K562 (cell line): ENCODE data around the gene SLC33A1. TPM values are rescaled to one million over a fixed set of nuclear protein-coding genes. Genes with fewer than 3 reads are reported as not detected.
"Not testable (repeated sequence)": the region's sequence is repeated elsewhere in the genome, so short reads cannot be mapped to it uniquely, and the experiment has no call there.

ENCODE experiments used
- ATAC-seq: fragments of 200-7000 bp; cut with Tn5 transposase; 3 replicates; pipeline ENCODE4 v1.9.1; 2020; ENCODE audit warnings: moderate library complexity
- BruUV-seq: library from RNA; stranded (reverse); fragments of 400-500 nt; replicated peaks from 2 replicates; lab custom pipeline; 2021; lab: Mats Ljungman, UMichigan
- CTCF ChIA-PET: fragments of 300-600 bp; formaldehyde crosslinking; extraction: SDS; loops from one replicate; lab custom pipeline; 2021; ENCODE audit warnings: low intra/inter-chr PET ratio; lab: Yijun Ruan, JAX
- POLR2A ChIA-PET: fragments of 300-600, 350-650 bp; sonication (Branson Sonifier 250); formaldehyde crosslinking; extraction: SDS; loops from one replicate; lab custom pipeline; 2021; ENCODE audit warnings: antibody characterized with exemption, inconsistent platforms; lab: Yijun Ruan, JAX
- DNase-seq, 4 experiments: peaks; one replicate each; pipeline versions ENCODE4 v3.0.0 to v3.0.0-alpha.2; 2011 to 2018; ENCODE audit warnings: low spot score in 3 of 4, mixed read lengths in 3 of 4; ENCODE audit errors: extremely low read depth in 1 of 4
- FAIRE-seq: peaks from 2 replicates; lab custom pipeline; 2011; peaks lifted over from hg19 to GRCh38; lab: Jason Lieb, UNC
- H2AFZ ChIP-seq: 2 replicates; pipeline ENCODE4 v1.6.0; 2011; ENCODE audit warnings: low read depth, low read length, control low read depth, inconsistent platforms
- H3K27ac ChIP-seq: fragments of 200-600 bp; 3 replicates; pipeline ENCODE4 v1.8.0; 2011; ENCODE audit warnings: low read depth, mild to moderate bottlenecking, control low read depth, inconsistent platforms, low read length, moderate library complexity, mixed read lengths; ENCODE audit errors: extremely low read depth
- H3K27me3 ChIP-seq, 2 experiments: fragments of 300-600 bp in 1 of 2; 2 replicates in 1 of 2; 3 replicates in 1 of 2; pipeline versions ENCODE4 v1.6.0 to v1.8.0; 2011; ENCODE audit warnings: inconsistent platforms in 2 of 2, low read length in 2 of 2, mild to moderate bottlenecking in 1 of 2, mixed read lengths in 1 of 2, moderate library complexity in 1 of 2; ENCODE audit not compliant: control insufficient read depth in 2 of 2, insufficient read depth in 2 of 2
- H3K36me3 ChIP-seq: fragments of 300-600 bp; 3 replicates; pipeline ENCODE4 v1.8.0; 2011; ENCODE audit warnings: mild to moderate bottlenecking, low read length, inconsistent platforms; ENCODE audit not compliant: control insufficient read depth, insufficient read depth
- H3K4me1 ChIP-seq, 2 experiments: fragments of 200-600 bp in 1 of 2; replicated peaks in 1 of 2; 2 replicates in 1 of 2; 3 replicates in 1 of 2; pipeline versions ENCODE4 v1.5.1 to v1.8.0; 2011; ENCODE audit warnings: inconsistent platforms in 2 of 2, low read length in 2 of 2, mild to moderate bottlenecking in 1 of 2, mixed read lengths in 1 of 2, moderate library complexity in 1 of 2; ENCODE audit not compliant: control insufficient read depth in 2 of 2, insufficient read depth in 2 of 2
- H3K4me2 ChIP-seq: 2 replicates; pipeline ENCODE4 v1.6.1; 2011; ENCODE audit warnings: low read length, control low read depth, inconsistent platforms, mixed read lengths; ENCODE audit not compliant: insufficient read depth
- H3K4me3 ChIP-seq: fragments of 200-600 bp; sonication (generic), shearing (Covaris generic); 2 replicates; pipeline ENCODE4 v1.5.1; 2016; ENCODE audit warnings: control low read depth, inconsistent platforms
- H3K79me2 ChIP-seq: fragments of 200-600 bp; 3 replicates; pipeline ENCODE4 v1.8.0; 2011; ENCODE audit warnings: low read length, inconsistent platforms; ENCODE audit not compliant: control insufficient read depth, insufficient read depth
- H3K9ac ChIP-seq, 2 experiments: 2 replicates each; pipeline versions ENCODE4 v1.6.0 to v1.6.1; 2011; ENCODE audit warnings: low read depth in 2 of 2, low read length in 2 of 2, control low read depth in 1 of 2, inconsistent platforms in 1 of 2, mild to moderate bottlenecking in 1 of 2, mixed read lengths in 1 of 2; ENCODE audit not compliant: insufficient read depth in 1 of 2
- H3K9me1 ChIP-seq: one replicate; pipeline ENCODE4 v1.6.0; 2011; ENCODE audit warnings: inconsistent platforms, mild to moderate bottlenecking, low read length, moderate library complexity; ENCODE audit not compliant: control insufficient read depth, insufficient read depth
- H3K9me3 ChIP-seq: replicated peaks from 2 replicates; pipeline ENCODE4 v1.5.1; 2011; ENCODE audit warnings: low read depth, low read length, inconsistent platforms; ENCODE audit not compliant: control insufficient read depth, insufficient read depth
- H4K20me1 ChIP-seq: replicated peaks from 2 replicates; pipeline ENCODE4 v1.6.1; 2011; ENCODE audit warnings: low read length, inconsistent platforms, mixed read lengths; ENCODE audit not compliant: control insufficient read depth, insufficient read depth
- CBFA2T2 ChIP-seq: fragments of 450-650 bp; conservative IDR thresholded peaks from 2 replicates; pipeline ENCODE4 v1.6.1; 2017; ENCODE audit warnings: mild to moderate bottlenecking
- ELK3 ChIP-seq: fragments of 450-650 bp; formaldehyde crosslinking; IDR thresholded peaks from 2 replicates; pipeline ENCODE4 v1.4.0; 2020; ENCODE audit warnings: mild to moderate bottlenecking
- KDM1A ChIP-seq, 2 experiments: fragments of 450-650 bp; IDR thresholded peaks; 2 replicates each; pipeline ENCODE4 v1.6.1; 2016; ENCODE audit warnings: mild to moderate bottlenecking in 2 of 2
- NFIC ChIP-seq: fragments of 450-650 bp; IDR thresholded peaks from 2 replicates; pipeline ENCODE4 v1.6.1; 2017; ENCODE audit warnings: mild to moderate bottlenecking, inconsistent platforms
- TBL1XR1 ChIP-seq, 2 experiments: IDR thresholded peaks; 2 replicates each; pipeline ENCODE4 v1.6.1; 2012; ENCODE audit warnings: improper control_type of control experiment in 2 of 2, low read length in 2 of 2, mild to moderate bottlenecking in 1 of 2
- TEAD1 ChIP-seq, 2 experiments: fragments of 450-650 bp in 1 of 2; sonication (generic) in 1 of 2; formaldehyde crosslinking; IDR thresholded peaks; 2 replicates each; pipeline versions ENCODE4 v1.4.0 to v1.8.0; 2020 to 2022; ENCODE audit warnings: mild to moderate bottlenecking in 2 of 2, missing genetic modification reagents in 1 of 2
- ZHX1 ChIP-seq: fragments of 150-350 bp; conservative IDR thresholded peaks from 2 replicates; pipeline ENCODE4 v1.6.1; 2014; ENCODE audit warnings: low read length
- ZNF398 ChIP-seq: fragments of 250-450 bp; sonication (Bioruptor Pico); IDR thresholded peaks from 2 replicates; pipeline ENCODE4 v1.8.0; 2021; ENCODE audit warnings: moderate library complexity, mild to moderate bottlenecking, inconsistent platforms
- in situ Hi-C: fragments of 300-500 bp; cut with MboI; formaldehyde crosslinking; loops from 4 replicates; pipeline ENCODE4 v1.15.0; 2018; ENCODE audit warnings: inconsistent platforms, mixed read lengths
- intact Hi-C: fragments of 100-400 bp; cut with micrococcal nuclease; formaldehyde crosslinking; loops from 2 replicates; pipeline ENCODE4 v1.14.2; 2022
- polyA plus RNA-seq, 8 experiments: library from polyadenylated mRNA; depleted of rRNA in 4 of 8; stranded (reverse) in 5 of 8; unstranded in 3 of 8; fragments of >200 nt; fragmentation: Nextera tagmentation in 2 of 8; fragmentation: Illumina TruSeq in 1 of 8; extraction: Ambion mirVana in 2 of 8; extraction: Trizol in 1 of 8; gene quantifications; 2 replicates each; pipeline versions ENCODE4 v1.2.1 to v1.2.3, GENCODE V29; 2011 to 2014; ENCODE audit warnings: inconsistent platforms in 1 of 8, missing spikeins in 1 of 8
- total RNA-seq, 7 experiments: library from RNA; depleted of rRNA in 6 of 7; stranded (reverse); fragments of >200 nt in 6 of 7; fragmentation: Illumina TruSeq in 2 of 7; extraction: Trizol in 2 of 7; gene quantifications; 2 replicates each; pipeline versions ENCODE4 v1.2.1 to v1.2.3, GENCODE V29; 2011 to 2021; ENCODE audit warnings: low replicate concordance in 1 of 7

The SLC33A1 gene
- total and polyA plus RNA-seq, 9 of the 15 experiments (the other 6 are each of a cell fraction or from before 2014, with no cell fraction given): 6.2 to 26.8 (median 19.6) TPM

GRCh38 chr3:155815030-155815545 is 39.1 kb downstream of the SLC33A1 start (continued):
- TF ChIP-seq NFIC (0 out of 2 replicates have a peak, but pooled peaks have one; percentile 19), ZNF398 (CRISPR knock-in tag) (no peak), TEAD1 (CRISPR knock-in tag; IDR thresholded peaks at IDR 0.05) (0 out of 4 replicates have a peak, but pooled peaks of 1 of the 2 experiments have one; percentile 11), KDM1A (IDR thresholded peaks at IDR 0.05) (0 out of 4 replicates have a peak, but pooled peaks of 1 of the 2 experiments have one; percentile 26), TBL1XR1 (IDR thresholded peaks at IDR 0.05; ENCODE audit: low read length in 2 of 2) (no peak), ELK3 (CRISPR knock-in tag) (no peak), ZHX1 (no peak), CBFA2T2 (peak; percentile 25; the same call in 1 of the 2 replicates)

GRCh38 chr3:155813224-155813623 is 41.0 kb downstream of the SLC33A1 start:
- ATAC-seq, POLR2A ChIA-PET, DNase-seq, FAIRE-seq, H3K36me3 ChIP-seq, H3K4me1 ChIP-seq, H3K9ac ChIP-seq, H3K4me3 ChIP-seq, in situ Hi-C loops, H3K27ac ChIP-seq, BruUV-seq, H2AFZ ChIP-seq, H3K27me3 ChIP-seq, intact Hi-C loops, H3K79me2 ChIP-seq, CTCF ChIA-PET, H3K4me2 ChIP-seq, H4K20me1 ChIP-seq, H3K9me3 ChIP-seq, H3K9me1 ChIP-seq: not testable (repeated sequence)
